GM19467 (cell line): ENCODE data around the gene NOTCH2.

Experiments used
- ATAC-seq: cut with Tn5 transposase; IDR thresholded peaks from one replicate; pipeline ENCODE4 v1.9.1; 2021; ENCODE audit warnings: mild to moderate bottlenecking, moderate library complexity; ENCODE audit not compliant: unreplicated experiment

The NOTCH2 gene

GRCh38 chr1:119948342-119949214, 120.9 kb downstream of the NOTCH2 start:
- ATAC-seq, result no peak

- no peak for ATAC-seq
Measured at GRCh38 chr1:119947468-119947867, 122.0 kb downstream of the NOTCH2 start.

- no peak for ATAC-seq
Measured at GRCh38 chr1:119946724-119947123, 122.7 kb downstream of the NOTCH2 start.

- no peak for ATAC-seq
Measured at GRCh38 chr1:119943216-119943615, 126.2 kb downstream of the NOTCH2 start.

GRCh38 chr1:119941392-119941791, 128.1 kb downstream of the NOTCH2 start:
- no peak for ATAC-seq

- no peak for ATAC-seq
Measured at GRCh38 chr1:119940697-119941096, 128.8 kb downstream of the NOTCH2 start.

GRCh38 chr1:119937198-119937597, 132.3 kb downstream of the NOTCH2 start:
- no peak for ATAC-seq

- no peak for ATAC-seq
Measured at GRCh38 chr1:119935915-119936314, 133.5 kb downstream of the NOTCH2 start.

GRCh38 chr1:119935373-119935772, 134.1 kb downstream of the NOTCH2 start:
- no peak for ATAC-seq

GRCh38 chr1:119933397-119933796, 136.1 kb downstream of the NOTCH2 start:
- ATAC-seq, result no peak

- no peak for ATAC-seq
Measured at GRCh38 chr1:119929643-119930315, 139.7 kb downstream of the NOTCH2 start.

- no peak for ATAC-seq
Measured at GRCh38 chr1:119926553-119926952, 142.9 kb downstream of the NOTCH2 start.

GRCh38 chr1:119924948-119925898, 144.2 kb downstream of the NOTCH2 start:
- no peak for ATAC-seq

GRCh38 chr1:119920104-119920968, 149.1 kb downstream of the NOTCH2 start:
- ATAC-seq, result no peak

- no peak for ATAC-seq
Measured at GRCh38 chr1:119919241-119919640, 150.2 kb downstream of the NOTCH2 start.

- ATAC-seq, result no peak
Measured at GRCh38 chr1:119918301-119918700, 151.2 kb downstream of the NOTCH2 start.

- no peak for ATAC-seq
Measured at GRCh38 chr1:119917304-119918055, 152.0 kb downstream of the NOTCH2 start.

- ATAC-seq, result no peak
Measured at GRCh38 chr1:119915517-119915916, 153.9 kb downstream of the NOTCH2 start.

- ATAC-seq, result no peak
Measured at GRCh38 chr1:119914071-119914470, 155.4 kb downstream of the NOTCH2 start.
